DOHH2 (cell line): ENCODE data around the gene TSR1.

Source experiments
- CTCF ChIP-seq: fragments of 200-600 bp; sonication (generic); IDR thresholded peaks from one replicate; pipeline ENCODE4 v1.5.1; 2014; ENCODE audit warnings: antibody characterized with exemption, mild to moderate bottlenecking, low read depth, low read length; ENCODE audit not compliant: poor library complexity, severe bottlenecking
- EZH2phosphoT487 ChIP-seq: fragments of 200-600 bp; sonication (generic); IDR thresholded peaks from 2 replicates; pipeline ENCODE4 v1.6.1; 2017; ENCODE audit warnings: borderline replicate concordance, mild to moderate bottlenecking, antibody characterized with exemption, low read length, moderate library complexity, mixed read lengths

- no peak for TF ChIP-seq CTCF
- TF ChIP-seq EZH2phosphoT487: no peak
Measured at GRCh38 chr17:2321399-2321798, 14.9 kb downstream of the TSR1 start.
